ENCODE data around the gene MRPL19. TPM values are rescaled to one million over a fixed set of nuclear protein-coding genes. Genes with fewer than 3 reads are reported as not detected.
A peak's percentile ranks its signal among the peaks of the same experiment; 100 is the strongest.

Gene MRPL19
- total and polyA plus RNA-seq, 2 donors from 2014 or later: 54.7 to 55.6 TPM

GRCh38 chr2:75655861-75656260 is 9.3 kb downstream of the MRPL19 start:
- Histone ChIP-seq H3K27me3 (ENCODE audit: control insufficient read depth, insufficient read depth, low read length) (no peaks in the 10 kb centered on the region), H3K4me1 (ENCODE audit: control insufficient read depth in 2 of 3, insufficient read depth in 2 of 3, low read depth in 1 of 3, low read length in 3 of 3) (no peaks in the 10 kb centered on the region), H3K9ac (ENCODE audit: low read length in 3 of 3) (no peak overlapping the region), H3K27ac (ENCODE audit: low read depth in 2 of 2, low read length in 2 of 2) (no peak overlapping the region), H3K36me3 (ENCODE audit: control insufficient read depth in 2 of 3, insufficient read depth in 3 of 3, low read length in 3 of 3) (peaks cover 29 to 39% (median 29%) of the 10 kb centered on the region in 3 donors), H3K4me3 (ENCODE audit: low read length in 3 of 3) (no peak overlapping the region), H3K9me3 (ENCODE audit: control insufficient read depth in 2 of 3, insufficient read depth in 1 of 3, low read length in 3 of 3) (no peaks in the 10 kb centered on the region)
- FAIRE-seq (no peak), DNase-seq (no peak)
- no peak for TF ChIP-seq CTCF (IDR thresholded peaks at IDR 0.05; ENCODE audit: borderline replicate concordance, extremely low read depth, insufficient read depth)
- intact Hi-C loops (cut with DNase I): no loop called here

DNA sequence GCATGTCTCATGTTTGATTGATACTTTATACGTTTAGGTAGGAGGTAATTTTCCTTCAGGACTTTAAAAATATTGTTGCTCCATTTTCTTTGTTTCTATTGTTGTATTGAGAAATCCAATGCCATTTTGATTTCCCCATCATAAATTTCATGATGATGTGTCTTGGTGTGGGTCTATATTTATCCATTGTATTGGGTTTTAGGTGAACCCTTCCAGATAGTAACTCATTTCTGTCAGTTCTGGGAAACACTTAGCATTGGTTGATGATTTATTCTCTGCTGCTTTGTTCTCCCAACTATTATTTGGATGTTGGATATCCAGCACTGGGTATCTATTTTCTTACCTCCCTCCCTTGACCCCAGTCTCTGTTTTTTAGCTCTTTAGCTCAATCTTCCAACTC is 10.0 kb downstream of the MRPL19 start:
- FAIRE-seq (no peak), DNase-seq (no peak)
- Histone ChIP-seq H3K9ac (ENCODE audit: low read length in 3 of 3) (no peak overlapping the region), H3K4me3 (ENCODE audit: low read length in 3 of 3) (no peak overlapping the region), H3K9me3 (ENCODE audit: control insufficient read depth in 2 of 3, insufficient read depth in 1 of 3, low read length in 3 of 3) (no peaks in the 10 kb centered on the region), H3K4me1 (ENCODE audit: control insufficient read depth in 2 of 3, insufficient read depth in 2 of 3, low read depth in 1 of 3, low read length in 3 of 3) (no peaks in the 10 kb centered on the region), H3K27me3 (ENCODE audit: control insufficient read depth, insufficient read depth, low read length) (no peaks in the 10 kb centered on the region), H3K36me3 (ENCODE audit: control insufficient read depth in 2 of 3, insufficient read depth in 3 of 3, low read length in 3 of 3) (peaks cover 23 to 36% (median 28%) of the 10 kb centered on the region in 3 donors), H3K27ac (ENCODE audit: low read depth in 2 of 2, low read length in 2 of 2) (no peak overlapping the region)
- no peak for TF ChIP-seq CTCF (IDR thresholded peaks at IDR 0.05; ENCODE audit: borderline replicate concordance, extremely low read depth, insufficient read depth)
- intact Hi-C loops (cut with DNase I): no loop called here

DNA sequence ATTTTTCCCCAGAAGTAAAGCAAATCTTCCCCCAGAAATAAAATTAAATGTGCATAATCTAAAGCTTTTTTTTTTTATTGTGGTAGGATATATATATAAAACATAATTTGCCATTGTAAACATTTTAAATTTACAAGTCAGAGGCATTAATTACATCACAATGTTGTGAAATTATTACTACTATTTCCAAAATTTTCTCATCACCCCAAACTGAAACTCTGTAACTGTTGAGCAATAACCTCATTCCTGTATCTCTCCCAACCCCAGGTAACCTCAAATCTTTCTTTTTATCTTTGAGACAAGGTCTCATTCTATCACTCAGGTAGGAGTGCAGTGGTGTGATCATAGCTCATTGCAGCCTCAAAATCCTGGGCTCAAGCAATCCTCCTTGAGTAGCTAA is 11.2 kb downstream of the MRPL19 start:
- no peak for DNase-seq
- intact Hi-C loops (cut with DNase I): no loop called here
- peaks cover 17 to 34% (median 22%) of the 10 kb centered on the region in 3 donors for H3K36me3 ChIP-seq (ENCODE audit: control insufficient read depth in 2 of 3, insufficient read depth in 3 of 3, low read length in 3 of 3)
- H3K9ac ChIP-seq (ENCODE audit: low read length in 3 of 3): no peak overlapping the region
- H3K4me1 ChIP-seq (ENCODE audit: control insufficient read depth in 2 of 3, insufficient read depth in 2 of 3, low read depth in 1 of 3, low read length in 3 of 3): no peaks in the 10 kb centered on the region
- H3K4me3 ChIP-seq (ENCODE audit: low read length in 3 of 3): no peak overlapping the region
- FAIRE-seq: no peak
- no peak for TF ChIP-seq CTCF (IDR thresholded peaks at IDR 0.05; ENCODE audit: borderline replicate concordance, extremely low read depth, insufficient read depth)
- H3K27ac ChIP-seq (ENCODE audit: low read depth in 2 of 2, low read length in 2 of 2): no peak overlapping the region
- H3K9me3 ChIP-seq (ENCODE audit: control insufficient read depth in 2 of 3, insufficient read depth in 1 of 3, low read length in 3 of 3): no peaks in the 10 kb centered on the region
- no peaks in the 10 kb centered on the region for H3K27me3 ChIP-seq (ENCODE audit: control insufficient read depth, insufficient read depth, low read length)

DNA sequence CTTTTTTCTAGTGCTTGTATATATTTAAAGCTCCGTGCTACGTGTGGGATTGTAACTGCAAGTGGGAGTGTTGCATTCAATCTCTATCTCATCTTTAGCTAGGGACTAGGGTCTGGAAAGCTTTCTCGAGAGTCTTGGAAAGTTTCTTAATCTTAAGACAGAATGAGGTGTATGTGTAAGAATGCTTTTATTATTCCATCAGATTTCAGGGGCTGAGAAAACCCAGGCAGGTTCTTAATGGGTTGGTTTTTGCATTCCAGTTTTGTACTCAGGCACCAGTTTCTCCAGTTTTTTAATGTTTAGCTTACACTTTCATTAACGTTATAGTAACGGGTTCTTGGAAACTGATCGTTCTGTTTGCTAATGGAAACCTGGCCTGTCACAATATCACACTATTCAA is 20.3 kb downstream of the MRPL19 start:
- no peak for TF ChIP-seq CTCF (IDR thresholded peaks at IDR 0.05; ENCODE audit: borderline replicate concordance, extremely low read depth, insufficient read depth)
- H3K27me3 ChIP-seq (ENCODE audit: control insufficient read depth, insufficient read depth, low read length): no peaks in the 10 kb centered on the region
- H3K4me3 ChIP-seq (ENCODE audit: low read length in 3 of 3): no peak overlapping the region
- DNase-seq (peak in 2 of 5 donors; percentile 70), FAIRE-seq (no peak)
- H3K9me3 ChIP-seq (ENCODE audit: control insufficient read depth in 2 of 3, insufficient read depth in 1 of 3, low read length in 3 of 3): no peaks in the 10 kb centered on the region
- intact Hi-C loops (cut with DNase I): no loop called here
- peaks cover 2 to 25% (median 5%) of the 10 kb centered on the region in 3 donors for H3K36me3 ChIP-seq (ENCODE audit: control insufficient read depth in 2 of 3, insufficient read depth in 3 of 3, low read length in 3 of 3)
- H3K9ac ChIP-seq (ENCODE audit: low read length in 3 of 3): no peak overlapping the region
- H3K4me1 ChIP-seq (ENCODE audit: control insufficient read depth in 2 of 3, insufficient read depth in 2 of 3, low read depth in 1 of 3, low read length in 3 of 3): no peaks in the 10 kb centered on the region
- peak overlapping the region in 1 of 2 donors; percentile 57 for H3K27ac ChIP-seq (ENCODE audit: low read depth in 2 of 2, low read length in 2 of 2)
